Measurements from ENCODE around the gene NDUFS2. TPM values are rescaled to one million over a fixed set of nuclear protein-coding genes. Genes with fewer than 3 reads are reported as not detected.
A peak's percentile ranks its signal among the peaks of the same experiment; 100 is the strongest.
"Not testable (repeated sequence)": the region's sequence is repeated elsewhere in the genome, so short reads cannot be mapped to it uniquely, and the experiment has no call there.

The NDUFS2 gene
- total RNA-seq, 2 donors from 2014 or later, result 46.4 to 67.2 TPM

DNA sequence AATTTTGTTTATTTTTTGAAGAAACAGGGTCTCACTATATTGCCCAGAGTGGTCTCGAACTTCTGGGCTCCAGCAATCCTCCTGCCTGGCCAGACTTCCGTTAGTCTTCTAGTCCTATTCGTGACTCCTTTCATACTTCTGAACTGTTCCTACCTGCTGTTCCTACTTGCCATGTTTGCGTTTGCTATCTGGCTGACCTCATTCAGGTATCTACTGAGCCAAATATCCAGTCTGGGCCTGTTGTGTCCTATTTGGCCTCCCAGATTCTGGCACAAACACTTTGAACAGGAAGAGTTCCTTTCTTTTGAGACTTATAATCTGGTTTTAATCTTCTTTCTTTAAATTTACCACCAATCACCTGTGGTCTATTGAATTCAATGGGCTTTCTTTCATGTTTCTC lies 42.7 kb downstream of the NDUFS2 start:
- Histone ChIP-seq H3K27me3 (no peaks in the 10 kb centered on the region), H3K9me3 (no peaks in the 10 kb centered on the region), H3K27ac (peak overlapping the region; percentile 47 to 78 (median 65)), H3K4me3 (no peak overlapping the region), H3K36me3 (replicated peaks in 1 of 2; ENCODE audit: insufficient read depth in 1 of 2, low read depth in 2 of 2) (no peaks in the 10 kb centered on the region), H3K4me1 (peaks cover 11% of the 10 kb centered on the region)
- DNase-seq (peak; percentile 61 to 87 (median 73)), ATAC-seq (peak; percentile 100)
- peak in 1 of 7 experiments; percentile 8 for TF ChIP-seq CTCF (IDR thresholded peaks at IDR 0.05)
- TF ChIP-seq POLR2A (IDR thresholded peaks at IDR 0.05), result no peak
- intact Hi-C loops (cut with DNase I), result no loop called here
- WGBS, 2 donors, result 49 to 50% methylated on average over 4 of the region's 4 CpGs

DNA sequence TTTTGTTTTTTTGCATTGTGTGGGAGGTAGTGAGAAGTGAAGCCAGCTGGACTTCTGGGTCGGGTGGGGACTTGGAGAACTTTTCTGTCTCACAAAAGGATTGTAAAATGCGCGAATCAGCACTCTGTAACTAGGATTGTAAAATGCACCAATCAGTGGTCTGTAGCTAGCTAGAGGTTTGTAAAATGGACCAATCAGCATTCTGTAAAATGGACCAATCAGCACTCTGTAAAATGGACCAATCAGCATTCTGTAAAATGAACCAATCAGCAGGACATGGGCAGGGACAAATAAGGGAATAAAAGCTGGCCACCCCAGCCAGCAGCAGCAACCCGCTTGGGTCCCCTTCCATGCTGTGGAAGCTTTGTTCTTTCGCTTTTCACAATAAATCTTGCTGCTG lies 47.9 kb downstream of the NDUFS2 start:
- intact Hi-C loops (cut with DNase I); H3K4me3 ChIP-seq; H3K27ac ChIP-seq; ATAC-seq; H3K27me3 ChIP-seq; H3K9me3 ChIP-seq; H3K4me1 ChIP-seq; H3K36me3 ChIP-seq (replicated peaks in 1 of 2; ENCODE audit: insufficient read depth in 1 of 2, low read depth in 2 of 2); DNase-seq: not testable (repeated sequence)
- WGBS, 2 donors, result 87 to 93% methylated on average over 5 of the region's 5 CpGs

DNA sequence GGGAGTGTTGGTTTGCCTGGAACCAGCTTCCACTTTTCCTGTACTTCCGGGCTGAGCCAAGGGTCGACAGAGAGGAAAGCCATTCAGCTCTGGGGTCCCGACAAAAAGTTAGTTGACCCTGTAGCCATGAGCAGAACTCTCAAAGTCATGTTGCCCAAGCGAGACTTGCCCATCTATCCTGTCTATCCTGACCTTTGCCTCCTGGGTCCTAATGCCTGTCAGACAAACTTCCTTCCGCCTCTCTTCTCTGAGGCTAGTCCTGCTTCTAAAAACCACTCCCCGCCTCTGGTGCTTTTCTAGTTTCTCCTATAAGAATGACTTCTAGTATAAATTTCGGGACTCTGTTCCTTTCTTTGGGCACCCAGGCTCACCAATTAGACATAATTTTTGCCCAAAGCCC lies 48.7 kb downstream of the NDUFS2 start:
- DNase-seq (no peak), ATAC-seq (no peak)
- H3K4me3 ChIP-seq, result no peak overlapping the region
- 80 to 83% methylated on average over 7 of the region's 7 CpGs for WGBS, 2 donors
- H3K27ac ChIP-seq, result no peak overlapping the region
- TF ChIP-seq CTCF (IDR thresholded peaks at IDR 0.05) (no peak), POLR2A (IDR thresholded peaks at IDR 0.05) (no peak)
- intact Hi-C loops (cut with DNase I), result no loop called here
- H3K4me1 ChIP-seq, result no peaks in the 10 kb centered on the region
- no peaks in the 10 kb centered on the region for H3K27me3 ChIP-seq
- no peaks in the 10 kb centered on the region for H3K36me3 ChIP-seq (replicated peaks in 1 of 2; ENCODE audit: insufficient read depth in 1 of 2, low read depth in 2 of 2)
- H3K9me3 ChIP-seq, result no peaks in the 10 kb centered on the region

DNA sequence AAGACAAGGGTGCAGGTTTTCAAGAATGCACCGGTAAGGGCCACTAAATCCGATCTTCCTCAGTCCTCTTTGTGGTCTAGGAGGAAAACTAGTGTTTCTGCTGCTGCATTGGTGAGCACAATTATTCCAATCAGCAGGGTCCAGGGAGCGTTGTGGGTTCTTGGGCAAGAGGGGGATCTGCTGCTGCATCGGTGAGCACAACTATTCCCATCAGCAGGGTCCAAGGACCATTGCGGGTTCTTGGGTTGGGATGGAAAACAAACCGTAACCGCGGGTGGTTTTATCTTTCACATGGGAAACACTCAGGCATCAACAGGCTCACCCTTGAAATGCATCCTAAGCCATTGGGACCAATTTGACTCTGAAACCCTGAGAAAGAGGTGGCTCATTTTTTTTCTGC lies 49.4 kb downstream of the NDUFS2 start:
- WGBS, 2 donors, result 88 to 92% methylated on average over 8 of the region's 8 CpGs

DNA sequence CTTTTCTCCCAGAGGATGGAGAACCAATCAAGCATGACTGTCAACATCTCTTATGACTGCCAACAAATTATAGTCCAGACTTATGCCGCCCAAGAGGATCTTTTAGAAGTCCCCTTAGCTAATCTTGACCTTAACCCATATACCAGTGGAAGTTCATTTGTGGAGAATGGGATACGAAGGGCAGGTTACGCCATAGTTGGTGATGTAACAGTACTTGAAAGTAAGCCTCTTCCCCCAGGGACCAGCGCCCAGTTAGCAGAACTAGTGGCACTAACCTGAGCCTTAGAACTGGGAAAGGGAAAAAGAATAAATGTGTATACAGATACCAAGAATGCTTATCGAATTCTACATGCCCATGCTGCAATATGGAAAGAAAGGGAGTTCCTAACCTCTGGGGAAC lies 53.1 kb downstream of the NDUFS2 start:
- ATAC-seq; H3K27ac ChIP-seq; H3K4me3 ChIP-seq; H3K36me3 ChIP-seq (replicated peaks in 1 of 2; ENCODE audit: insufficient read depth in 1 of 2, low read depth in 2 of 2); intact Hi-C loops (cut with DNase I); H3K27me3 ChIP-seq; DNase-seq: not testable (repeated sequence)
- Histone ChIP-seq H3K9me3 (peaks cover 0 to 14% (median 0%) of the 10 kb centered on the region in 3 donors), H3K4me1 (peaks cover 12% of the 10 kb centered on the region)
- 72 to 84% methylated on average over 5 of the region's 5 CpGs for WGBS, 2 donors

More for the DNA sequence above, 49.4 kb downstream of the NDUFS2 start:
- H3K9me3 ChIP-seq, result peaks cover 0 to 2% (median 0%) of the 10 kb centered on the region in 3 donors
- TF ChIP-seq POLR2A (IDR thresholded peaks at IDR 0.05) (no peak), CTCF (IDR thresholded peaks at IDR 0.05) (no peak)
- no peak overlapping the region for H3K4me3 ChIP-seq
- no peak for ATAC-seq
- no peaks in the 10 kb centered on the region for H3K36me3 ChIP-seq (replicated peaks in 1 of 2; ENCODE audit: insufficient read depth in 1 of 2, low read depth in 2 of 2)
- no peak for DNase-seq
- no peaks in the 10 kb centered on the region for H3K4me1 ChIP-seq
- H3K27me3 ChIP-seq, result no peaks in the 10 kb centered on the region
- no peak overlapping the region for H3K27ac ChIP-seq
- intact Hi-C loops (cut with DNase I), result no loop called here

DNA sequence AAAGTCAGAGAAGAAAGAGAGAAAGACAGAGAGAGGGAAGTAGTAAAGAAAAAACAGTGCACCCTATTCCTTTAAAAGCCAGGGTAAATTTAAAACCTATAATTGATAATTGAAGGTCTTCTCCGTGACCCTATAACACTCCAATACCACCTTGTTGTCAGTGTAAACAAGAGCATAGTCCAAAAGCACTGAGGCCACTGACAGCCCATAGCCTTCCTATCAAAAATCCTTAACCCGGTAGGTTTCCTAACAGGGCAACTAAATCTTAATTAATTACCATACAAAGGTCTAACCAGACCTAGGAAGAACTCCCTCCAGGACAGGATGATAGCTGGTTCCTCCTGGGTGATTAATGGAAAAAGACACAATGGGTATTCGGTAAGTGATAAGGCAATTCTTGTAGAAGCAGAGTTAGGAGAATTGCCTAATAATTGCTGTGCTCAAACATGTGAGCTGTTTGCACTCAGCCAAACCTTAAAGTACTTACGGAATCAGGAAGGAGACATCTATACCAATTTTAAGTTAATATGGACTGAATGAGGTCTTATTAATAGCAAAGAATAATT lies 53.9 kb downstream of the NDUFS2 start:
- DNase-seq; intact Hi-C loops (cut with DNase I); H3K36me3 ChIP-seq (replicated peaks in 1 of 2; ENCODE audit: insufficient read depth in 1 of 2, low read depth in 2 of 2); H3K27ac ChIP-seq; ATAC-seq; H3K27me3 ChIP-seq; H3K4me3 ChIP-seq: not testable (repeated sequence)
- peaks cover 0 to 14% (median 0%) of the 10 kb centered on the region in 3 donors for H3K9me3 ChIP-seq
- peaks cover 12% of the 10 kb centered on the region for H3K4me1 ChIP-seq
- 77 to 82% methylated on average over 4 of the region's 4 CpGs for WGBS, 2 donors

DNA sequence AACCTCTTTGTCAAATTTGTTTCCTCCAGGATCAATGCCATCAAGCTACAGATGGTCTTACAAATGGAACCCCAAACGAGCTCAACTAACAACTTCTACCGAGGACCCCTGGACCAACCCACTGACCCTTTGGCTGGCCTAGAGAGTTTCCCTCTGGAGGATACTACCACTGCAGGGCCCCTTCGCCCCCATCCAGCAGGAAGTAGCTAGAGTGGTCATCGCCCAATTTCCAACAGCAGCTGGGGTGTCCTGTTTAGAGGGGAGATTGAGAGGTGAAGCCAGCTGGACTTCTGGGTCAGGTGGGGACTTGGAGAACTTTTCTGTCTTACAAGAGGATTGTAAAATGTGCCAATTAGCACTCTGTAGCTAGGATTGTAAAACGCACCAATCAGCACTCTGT lies 54.9 kb downstream of the NDUFS2 start:
- H3K36me3 ChIP-seq (replicated peaks in 1 of 2; ENCODE audit: insufficient read depth in 1 of 2, low read depth in 2 of 2); DNase-seq; ATAC-seq; H3K27ac ChIP-seq; intact Hi-C loops (cut with DNase I); H3K4me3 ChIP-seq; H3K27me3 ChIP-seq: not testable (repeated sequence)
- peaks cover 12% of the 10 kb centered on the region for H3K4me1 ChIP-seq
- 87 to 89% methylated on average over 5 of the region's 5 CpGs for WGBS, 2 donors
- peaks cover 0 to 14% (median 0%) of the 10 kb centered on the region in 3 donors for H3K9me3 ChIP-seq
